NOMO-1 treated with DMSO at 0.1 percent for 48 hours (cell line): Measurements from ENCODE around the gene RAB11A.

Experiments used
- DNase-seq: peaks from one replicate; lab custom pipeline; 2025; ENCODE audit not compliant: unreplicated experiment; lab: John Stamatoyannopoulos, UW

Gene RAB11A

GRCh38 chr15:65869126-65869953, at the start of gene RAB11A:
RAB11A (plus strand) TSS chr15:65869491; CDS start chr15:65869586, 95 bp downstream.
- peak; percentile 97 for DNase-seq

- no peak for DNase-seq
Observed at GRCh38 chr15:65819563-65819960, 49.7 kb upstream of the RAB11A start.

- DNase-seq, result no peak
Observed at GRCh38 chr15:65821070-65821469, 48.2 kb upstream of the RAB11A start.

GRCh38 chr15:65822316-65822715, 47.0 kb upstream of the RAB11A start:
- no peak for DNase-seq

GRCh38 chr15:65824031-65824743, 45.1 kb upstream of the RAB11A start:
- DNase-seq, result peak; percentile 36

GRCh38 chr15:65824941-65825544, 44.2 kb upstream of the RAB11A start:
- DNase-seq, result no peak

- DNase-seq, result no peak
Observed at GRCh38 chr15:65827065-65827464, 42.2 kb upstream of the RAB11A start.

- DNase-seq, result no peak
Observed at GRCh38 chr15:65828585-65828984, 40.7 kb upstream of the RAB11A start.

GRCh38 chr15:65829130-65829764, 40.0 kb upstream of the RAB11A start:
- DNase-seq, result no peak

GRCh38 chr15:65832549-65833364, 36.5 kb upstream of the RAB11A start:
- DNase-seq, result peak; percentile 76

- DNase-seq, result no peak
Observed at GRCh38 chr15:65833501-65834205, 35.6 kb upstream of the RAB11A start.

GRCh38 chr15:65834603-65835282, 34.5 kb upstream of the RAB11A start:
- no peak for DNase-seq

- DNase-seq, result no peak
Observed at GRCh38 chr15:65835447-65835846, 33.8 kb upstream of the RAB11A start.

- DNase-seq, result no peak
Observed at GRCh38 chr15:65836665-65837064, 32.6 kb upstream of the RAB11A start.

- peak; percentile 63 for DNase-seq
Observed at GRCh38 chr15:65837301-65838294, 31.7 kb upstream of the RAB11A start.

GRCh38 chr15:65839354-65839901, 29.9 kb upstream of the RAB11A start:
- DNase-seq, result no peak

- no peak for DNase-seq
Observed at GRCh38 chr15:65839985-65840384, 29.3 kb upstream of the RAB11A start.
